ENCODE measurements around the gene PRRT3. TPM values are rescaled to one million over a fixed set of nuclear protein-coding genes. Genes with fewer than 3 reads are reported as not detected.

Gene PRRT3
- total and polyA plus RNA-seq, 2 of the 13 experiments (the other 11 are each of a cell fraction or from before 2014, with no cell fraction given) = 0.22 to 0.44 TPM

GRCh38 chr3:9947025-9947995 is 4.9 kb downstream of the PRRT3 start (continued):
- TF ChIP-seq, protein P1, sequence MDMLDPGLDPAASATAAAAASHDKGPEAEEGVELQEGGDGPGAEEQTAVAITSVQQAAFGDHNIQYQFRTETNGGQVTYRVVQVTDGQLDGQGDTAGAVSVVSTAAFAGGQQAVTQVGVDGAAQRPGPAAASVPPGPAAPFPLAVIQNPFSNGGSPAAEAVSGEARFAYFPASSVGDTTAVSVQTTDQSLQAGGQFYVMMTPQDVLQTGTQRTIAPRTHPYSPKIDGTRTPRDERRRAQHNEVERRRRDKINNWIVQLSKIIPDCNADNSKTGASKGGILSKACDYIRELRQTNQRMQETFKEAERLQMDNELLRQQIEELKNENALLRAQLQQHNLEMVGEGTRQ (IDR thresholded peaks at IDR 0.05; ENCODE audit: low read depth, low read length) = no peak
- TF ChIP-seq, protein P1 (CRISPR knock-in tag; IDR thresholded peaks at IDR 0.05; ENCODE audit: borderline replicate concordance) = no peak
- TF ChIP-seq CENPX (CRISPR knock-in tag; IDR thresholded peaks at IDR 0.05) (no peak), ZNF644 (CRISPR knock-in tag; IDR thresholded peaks at IDR 0.05; ENCODE audit: low read depth) (no peak), ZBTB42 (CRISPR knock-in tag; IDR thresholded peaks at IDR 0.05) (peak; percentile 41; the same call in 1 of the 2 replicates), ZMAT5 (CRISPR knock-in tag; IDR thresholded peaks at IDR 0.05; ENCODE audit: borderline replicate concordance, low read depth) (no peak), TAF1 (CRISPR knock-in tag; IDR thresholded peaks at IDR 0.05) (peak; percentile 42; the same call in 1 of the 2 replicates), SAP130 (CRISPR knock-in tag; IDR thresholded peaks at IDR 0.05; ENCODE audit: low read depth) (peak; percentile 97), POLR2A (IDR thresholded peaks at IDR 0.05; ENCODE audit: insufficient read depth in 1 of 2, low read depth in 2 of 2, low read length in 2 of 2) (peak in 1 of 2 experiments; percentile 75; a peak in 2 of 4 replicates), GATAD1 (CRISPR knock-in tag; IDR thresholded peaks at IDR 0.05) (peak; percentile 80), ZSCAN25 (CRISPR knock-in tag; IDR thresholded peaks at IDR 0.05) (0 out of 2 replicates have a peak, but pooled peaks have one; percentile 83), ZNF614 (CRISPR knock-in tag; IDR thresholded peaks at IDR 0.05; ENCODE audit: borderline replicate concordance) (no peak), PHF8 (CRISPR knock-in tag; IDR thresholded peaks at IDR 0.05) (peak; percentile 74; the same call in 1 of the 2 replicates), ZSCAN29 (CRISPR knock-in tag; conservative IDR thresholded peaks at IDR 0.05) (0 out of 2 replicates have a peak, but pooled peaks have one; percentile 79), ZNF724P (CRISPR knock-in tag; IDR thresholded peaks at IDR 0.05; ENCODE audit: borderline replicate concordance) (0 out of 2 replicates have a peak, but pooled peaks have one; percentile 76), ZNF562 (CRISPR knock-in tag; IDR thresholded peaks at IDR 0.05; ENCODE audit: borderline replicate concordance) (no peak), CREB1 (IDR thresholded peaks at IDR 0.05) (no peak; the same call in 1 of the 2 replicates), CREB1 (CRISPR knock-in tag; IDR thresholded peaks at IDR 0.05) (no peak), TSC22D2 (CRISPR knock-in tag; IDR thresholded peaks at IDR 0.05; ENCODE audit: borderline replicate concordance) (no peak), TERF1 (CRISPR knock-in tag; IDR thresholded peaks at IDR 0.05) (no peak), PRMT3 (CRISPR knock-in tag; IDR thresholded peaks at IDR 0.05; ENCODE audit: borderline replicate concordance, low read depth) (peak; percentile 65; the same call in 1 of the 2 replicates), U2AF1 (optimal IDR thresholded peaks at IDR 0.05; ENCODE audit: low read depth, low read length) (no peak), SRSF4 (IDR thresholded peaks at IDR 0.05; ENCODE audit: low read depth, low read length, poor library complexity, severe bottlenecking) (no peak), SMARCC2 (IDR thresholded peaks at IDR 0.05) (no peak), GATA4 (IDR thresholded peaks at IDR 0.05; ENCODE audit: borderline replicate concordance, low read depth) (no peak), HINFP (CRISPR knock-in tag; IDR thresholded peaks at IDR 0.05; ENCODE audit: low read depth) (no peak)

All from HepG2 (cell line).